Neural progenitor cell (in vitro differentiated cells): ENCODE results near the gene COLEC12.

Source experiments
- CTCF ChIP-seq: fragments of 200-600 bp; sonication (generic); IDR thresholded peaks from 2 replicates; pipeline ENCODE4 v1.5.1; 2017; ENCODE audit warnings: antibody characterized with exemption, mild to moderate bottlenecking
- EZH2 ChIP-seq: fragments of 200-600 bp; sonication (generic); IDR thresholded peaks from 2 replicates; pipeline ENCODE4 v1.6.1; 2017; ENCODE audit warnings: antibody characterized with exemption, mild to moderate bottlenecking, moderate library complexity

GRCh38 chr18:507636-508035 lies 7.1 kb upstream of the COLEC12 start:
- TF ChIP-seq CTCF, result no peak
- TF ChIP-seq EZH2, result no peak
